Measurements from ENCODE around the gene KSR1.

The KSR1 gene

DNA sequence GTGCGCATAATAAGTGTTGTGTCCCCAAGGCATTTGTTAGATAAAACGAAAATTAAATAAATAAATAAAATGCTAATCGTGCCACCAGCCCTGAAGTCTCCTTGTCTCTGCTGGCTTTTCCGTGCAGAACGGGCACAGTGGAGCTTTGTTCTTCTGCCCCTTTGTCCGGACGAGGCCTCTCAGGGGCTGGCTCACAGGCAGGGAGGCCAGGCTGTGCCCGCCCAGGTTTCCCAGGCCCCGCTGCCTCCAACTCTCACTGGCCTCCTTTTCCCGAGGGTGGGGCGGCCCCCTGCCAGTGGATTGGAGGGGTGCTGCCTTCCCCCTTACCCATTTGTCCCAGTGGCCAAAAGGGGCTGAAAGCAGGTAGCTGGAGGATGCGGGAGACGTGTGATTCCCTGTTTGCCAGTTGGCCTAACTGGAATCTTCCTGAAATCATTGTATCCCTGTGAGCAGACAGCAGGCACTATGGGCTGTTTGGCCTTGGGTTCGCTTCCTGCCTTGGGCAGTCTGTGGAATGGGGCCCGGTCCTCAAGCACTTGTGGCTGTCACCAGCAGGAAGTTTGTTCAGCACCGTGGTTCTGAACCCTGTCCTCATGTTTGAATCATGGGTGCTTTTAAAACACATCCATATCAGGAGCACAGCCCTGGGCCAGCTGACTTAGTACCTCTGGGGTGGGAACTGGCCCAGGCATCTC, 64.4 kb downstream of the KSR1 start:
- no peak for TF ChIP-seq TAF1 (IDR thresholded peaks at IDR 0.05; ENCODE audit: low read depth)
- no peak for TF ChIP-seq NFIC (IDR thresholded peaks at IDR 0.05)
- no peak for TF ChIP-seq TEAD4 (IDR thresholded peaks at IDR 0.05)
- no peak for TF ChIP-seq TCF12 (IDR thresholded peaks at IDR 0.05; ENCODE audit: low read depth)
- TF ChIP-seq CREB1 (IDR thresholded peaks at IDR 0.05; ENCODE audit: low read depth): no peak
- no peak for TF ChIP-seq CEBPB (IDR thresholded peaks at IDR 0.05)
- TF ChIP-seq, protein P1, sequence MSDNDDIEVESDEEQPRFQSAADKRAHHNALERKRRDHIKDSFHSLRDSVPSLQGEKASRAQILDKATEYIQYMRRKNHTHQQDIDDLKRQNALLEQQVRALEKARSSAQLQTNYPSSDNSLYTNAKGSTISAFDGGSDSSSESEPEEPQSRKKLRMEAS (IDR thresholded peaks at IDR 0.05): no peak
- no peak for TF ChIP-seq USF1 (IDR thresholded peaks at IDR 0.05)

GRCh38 chr17:27521281-27522027, 65.2 kb downstream of the KSR1 start:
- no peak for TF ChIP-seq REST (IDR thresholded peaks at IDR 0.05; ENCODE audit: low read depth)
- no peak for TF ChIP-seq EP300 (IDR thresholded peaks at IDR 0.05; ENCODE audit: borderline replicate concordance)
- no peak for TF ChIP-seq CREB1 (IDR thresholded peaks at IDR 0.05; ENCODE audit: low read depth)
- TF ChIP-seq USF1 (IDR thresholded peaks at IDR 0.05): no peak
- TF ChIP-seq FOXM1 (IDR thresholded peaks at IDR 0.05; ENCODE audit: borderline replicate concordance, low read depth): no peak
- TF ChIP-seq TEAD4 (IDR thresholded peaks at IDR 0.05): no peak
- no peak for TF ChIP-seq ZBTB7A (IDR thresholded peaks at IDR 0.05; ENCODE audit: low read depth)
- TF ChIP-seq YY1 (IDR thresholded peaks at IDR 0.05; ENCODE audit: low read depth): no peak
- TF ChIP-seq NFIC (IDR thresholded peaks at IDR 0.05): no peak
- no peak for TF ChIP-seq TCF12 (IDR thresholded peaks at IDR 0.05; ENCODE audit: low read depth)
- TF ChIP-seq EGR1 (IDR thresholded peaks at IDR 0.05): no peak

DNA sequence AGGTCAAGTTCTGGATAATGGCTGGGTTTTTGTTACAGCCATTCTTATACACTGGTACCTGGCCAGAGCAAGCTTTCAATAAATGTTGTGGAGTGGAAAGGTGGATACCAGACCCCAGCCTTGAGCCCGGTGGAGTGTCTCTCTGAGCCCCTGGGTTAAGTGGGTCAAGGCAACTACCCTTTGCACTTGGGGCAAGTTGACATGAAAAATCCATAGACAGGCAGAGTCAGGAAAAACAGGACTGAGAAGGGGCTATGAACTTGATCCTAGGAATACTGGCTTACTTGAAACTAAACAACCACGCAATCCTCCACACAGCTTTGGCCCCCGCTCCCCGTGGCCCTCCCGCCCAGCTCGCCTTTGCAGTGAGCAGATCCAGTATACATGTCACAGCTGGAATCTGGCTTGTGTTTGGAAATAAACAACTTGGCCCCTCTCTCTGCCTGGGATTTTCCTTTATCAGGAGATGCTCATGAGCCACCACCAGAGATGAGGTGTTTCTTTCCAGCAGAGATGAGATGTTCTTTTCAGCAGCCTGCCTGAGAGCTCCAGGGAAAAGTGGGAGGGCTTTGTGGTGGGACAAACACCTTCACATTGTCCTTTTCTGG, 65.9 kb downstream of the KSR1 start:
- TF ChIP-seq TAF1 (IDR thresholded peaks at IDR 0.05; ENCODE audit: low read depth) (no peak), CREB1 (IDR thresholded peaks at IDR 0.05; ENCODE audit: low read depth) (no peak), NFIC (IDR thresholded peaks at IDR 0.05) (no peak), TCF12 (IDR thresholded peaks at IDR 0.05; ENCODE audit: low read depth) (no peak), REST (IDR thresholded peaks at IDR 0.05; ENCODE audit: low read depth) (no peak), CEBPB (IDR thresholded peaks at IDR 0.05) (no peak), EP300 (IDR thresholded peaks at IDR 0.05; ENCODE audit: borderline replicate concordance) (no peak), TEAD4 (IDR thresholded peaks at IDR 0.05) (no peak), EGR1 (IDR thresholded peaks at IDR 0.05) (no peak), USF1 (IDR thresholded peaks at IDR 0.05) (no peak), ZBTB7A (IDR thresholded peaks at IDR 0.05; ENCODE audit: low read depth) (no peak), YY1 (IDR thresholded peaks at IDR 0.05; ENCODE audit: low read depth) (no peak), RAD21 (IDR thresholded peaks at IDR 0.05; ENCODE audit: low read depth) (no peak), FOXM1 (IDR thresholded peaks at IDR 0.05; ENCODE audit: borderline replicate concordance, low read depth) (no peak)
- TF ChIP-seq, protein P1 (IDR thresholded peaks at IDR 0.05): no peak

- TF ChIP-seq EP300 (IDR thresholded peaks at IDR 0.05; ENCODE audit: borderline replicate concordance) (no peak), USF1 (IDR thresholded peaks at IDR 0.05) (no peak), TEAD4 (IDR thresholded peaks at IDR 0.05) (no peak), REST (IDR thresholded peaks at IDR 0.05; ENCODE audit: low read depth) (no peak), CREB1 (IDR thresholded peaks at IDR 0.05; ENCODE audit: low read depth) (no peak), TAF1 (IDR thresholded peaks at IDR 0.05; ENCODE audit: low read depth) (no peak), CEBPB (IDR thresholded peaks at IDR 0.05) (no peak), ZBTB7A (IDR thresholded peaks at IDR 0.05; ENCODE audit: low read depth) (no peak), YY1 (IDR thresholded peaks at IDR 0.05; ENCODE audit: low read depth) (no peak), TCF12 (IDR thresholded peaks at IDR 0.05; ENCODE audit: low read depth) (no peak), NFIC (IDR thresholded peaks at IDR 0.05) (no peak), RAD21 (IDR thresholded peaks at IDR 0.05; ENCODE audit: low read depth) (no peak), FOXM1 (IDR thresholded peaks at IDR 0.05; ENCODE audit: borderline replicate concordance, low read depth) (no peak), EGR1 (IDR thresholded peaks at IDR 0.05) (no peak)
- TF ChIP-seq, protein P1 (IDR thresholded peaks at IDR 0.05): no peak
Measured at GRCh38 chr17:27523712-27524111, 67.5 kb downstream of the KSR1 start.
